GM21786 (cell line): Measurements from ENCODE around the gene TTC29.
"Not testable (repeated sequence)": the region's sequence is repeated elsewhere in the genome, so short reads cannot be mapped to it uniquely, and the experiment has no call there.

Source experiments
- ATAC-seq: cut with Tn5 transposase; IDR thresholded peaks from one replicate; pipeline ENCODE4 v1.9.1; 2021; ENCODE audit not compliant: unreplicated experiment

Gene TTC29

DNA sequence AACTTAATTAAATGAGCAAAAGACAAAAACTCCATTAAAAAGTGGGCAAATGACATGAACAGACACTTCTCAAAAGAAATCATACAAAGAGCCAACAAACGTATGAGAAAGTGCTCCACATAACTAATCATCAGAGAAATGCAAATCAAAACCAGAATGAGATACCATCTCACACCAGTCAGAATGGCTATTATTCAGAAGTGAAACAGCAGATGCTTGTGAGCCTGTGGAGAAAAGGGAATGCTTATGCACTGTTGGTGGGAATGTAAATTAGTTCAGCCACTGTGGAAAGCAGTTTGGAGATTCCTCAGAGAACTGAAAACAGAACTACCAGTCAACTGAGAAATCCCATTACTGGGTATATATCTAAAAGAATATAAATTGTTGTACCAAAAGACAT, 222.1 kb downstream of the TTC29 start:
- ATAC-seq, result not testable (repeated sequence)

DNA sequence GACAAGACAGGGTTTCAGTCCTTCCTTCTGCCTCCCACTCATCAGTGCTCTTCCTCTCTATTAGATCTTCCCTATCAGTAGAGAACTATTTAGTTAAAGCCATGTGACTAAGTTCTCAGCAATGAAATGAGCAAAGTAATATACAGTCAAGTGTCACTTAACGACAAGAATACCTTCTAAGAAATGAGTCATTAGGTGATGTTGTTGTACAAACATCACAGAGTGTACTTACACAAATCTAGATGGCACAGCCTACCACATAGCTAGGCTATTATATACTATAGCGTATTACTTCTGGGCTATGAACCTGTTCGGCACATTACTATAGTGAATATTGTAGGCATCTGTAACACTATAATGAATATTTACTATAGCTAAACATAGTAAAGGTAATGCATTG, 235.7 kb downstream of the TTC29 start:
- ATAC-seq, result no peak

DNA sequence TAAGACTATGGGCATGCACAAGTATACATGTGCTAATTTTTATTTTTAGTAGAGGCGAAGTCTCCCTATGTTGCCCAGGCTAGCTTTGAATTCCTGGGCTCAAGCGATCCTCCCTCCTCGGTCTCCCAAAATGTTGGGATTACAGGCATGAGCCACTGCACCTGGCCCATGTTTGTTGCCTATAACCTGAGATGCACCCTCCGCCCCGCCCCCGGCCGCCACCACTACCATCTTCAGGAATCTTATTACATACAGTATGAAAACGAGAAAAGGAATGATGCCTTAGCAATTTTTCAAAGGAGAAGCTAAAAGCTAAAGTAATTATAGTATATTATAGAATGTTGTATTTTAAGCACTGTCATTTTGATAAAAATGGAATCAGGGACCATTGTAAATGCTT, 245.8 kb downstream of the TTC29 start:
- ATAC-seq, result no peak

DNA sequence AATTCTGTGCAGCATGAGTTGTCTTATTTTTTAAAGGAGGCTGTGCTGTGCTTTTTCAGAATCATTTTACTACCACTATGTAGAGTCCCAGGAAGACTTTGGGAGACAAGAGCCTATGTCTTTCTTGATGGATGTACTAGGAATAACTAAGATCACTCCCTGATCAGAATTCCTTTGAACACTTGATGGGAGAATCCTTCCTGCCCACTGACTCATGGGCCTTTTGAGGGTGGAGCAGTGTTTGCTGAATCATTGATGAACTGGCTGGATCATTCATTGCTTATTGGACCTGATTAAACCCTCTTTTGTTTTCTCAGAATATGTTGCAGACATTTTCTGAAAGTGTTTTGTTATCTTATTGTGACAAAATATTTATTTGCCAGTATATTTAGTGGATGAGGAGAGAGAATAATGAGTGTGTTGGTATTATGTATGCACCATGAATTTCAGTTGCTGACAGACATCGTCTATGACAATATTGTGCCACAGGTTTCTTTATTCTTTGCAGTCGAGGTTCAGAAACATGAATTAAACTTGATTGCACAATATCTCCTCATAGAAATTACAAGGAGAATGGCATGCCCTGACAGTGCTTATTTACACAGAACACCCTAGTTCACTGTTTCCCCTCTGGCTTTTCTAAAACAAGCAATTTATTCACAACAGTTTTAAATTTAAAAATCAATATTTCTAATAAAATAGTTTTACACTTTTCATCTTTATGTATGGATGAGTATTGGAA, 270.7 kb downstream of the TTC29 start:
- no peak for ATAC-seq

DNA sequence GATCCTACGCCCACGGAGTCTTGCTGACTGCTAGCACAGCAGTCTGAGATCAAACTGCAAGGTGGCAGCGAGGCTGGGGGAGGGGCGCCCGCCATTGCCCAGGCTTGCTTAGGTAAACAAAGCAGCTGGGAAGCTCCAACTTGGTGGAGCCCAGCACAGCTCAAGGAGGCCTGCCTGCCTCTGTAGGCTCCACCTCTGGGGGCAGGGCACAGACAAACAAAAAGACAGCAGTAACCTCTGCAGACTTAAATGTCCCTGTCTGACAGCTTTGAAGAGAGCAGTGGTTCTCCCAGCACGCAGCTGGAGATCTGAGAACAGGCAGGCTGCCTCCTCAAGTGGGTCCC, 281.7 kb downstream of the TTC29 start:
- not testable (repeated sequence) for ATAC-seq

DNA sequence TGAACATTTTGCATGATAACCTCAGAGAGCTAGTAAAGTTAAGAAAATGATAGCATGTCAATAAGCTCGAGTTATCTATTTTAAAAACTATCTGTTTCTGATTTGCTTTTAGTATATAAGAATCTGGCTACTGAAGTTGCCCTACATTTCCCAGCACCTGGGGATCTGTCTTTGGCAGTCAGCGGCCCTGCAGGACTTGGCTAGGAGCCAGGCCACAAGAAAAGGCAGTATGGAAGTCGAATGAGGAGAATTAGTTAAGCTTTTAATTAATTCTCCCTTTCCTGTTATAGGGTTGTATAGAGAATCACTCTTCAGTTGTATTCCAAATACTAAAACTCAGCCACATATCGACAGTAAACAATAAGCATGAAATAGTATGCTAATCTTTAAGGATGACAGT, 284.3 kb downstream of the TTC29 start:
- ATAC-seq, result no peak
